ENCODE data around the gene AMT. TPM values are rescaled to one million over a fixed set of nuclear protein-coding genes. Genes with fewer than 3 reads are reported as not detected.
A peak's percentile ranks its signal among the peaks of the same experiment; 100 is the strongest.
"Not testable (repeated sequence)": the region's sequence is repeated elsewhere in the genome, so short reads cannot be mapped to it uniquely, and the experiment has no call there.

The AMT gene
- total RNA-seq, 1 experiment from 2014 or later = 0.06 TPM

GRCh38 chr3:49424816-49425215, 2.5 kb upstream of the AMT start:
- DNase-seq (ENCODE audit: low read depth) = no peak

- DNase-seq (ENCODE audit: low read depth) = no peak
Measured at GRCh38 chr3:49421890-49422378, 339 bp downstream of the AMT start.

GRCh38 chr3:49417516-49418120, 4.7 kb downstream of the AMT start:
- no peak for DNase-seq (ENCODE audit: low read depth)

GRCh38 chr3:49416867-49417266, 5.4 kb downstream of the AMT start:
- DNase-seq (ENCODE audit: low read depth) = no peak

GRCh38 chr3:49415931-49416601, 6.2 kb downstream of the AMT start:
- DNase-seq (ENCODE audit: low read depth) = no peak

GRCh38 chr3:49414753-49415152, 7.5 kb downstream of the AMT start:
- DNase-seq (ENCODE audit: low read depth) = no peak

- DNase-seq (ENCODE audit: low read depth) = no peak
Measured at GRCh38 chr3:49413338-49413734, 8.9 kb downstream of the AMT start.

GRCh38 chr3:49412632-49413337, 9.5 kb downstream of the AMT start:
- DNase-seq (ENCODE audit: low read depth) = no peak

GRCh38 chr3:49411968-49412631, 10.2 kb downstream of the AMT start, which contains the start of the genes RHOA and TCTA:
TSS of gene RHOA (minus strand) at chr3:49411976. CDS start at chr3:49375589, 36,387 bp downstream.
TSS of gene TCTA (plus strand) at chr3:49412423. CDS start at chr3:49412427, 4 bp downstream.
- DNase-seq (ENCODE audit: low read depth) = peak; percentile 98

- peak; percentile 43 for DNase-seq (ENCODE audit: low read depth)
Measured at GRCh38 chr3:49411535-49411967, 10.7 kb downstream of the AMT start.

GRCh38 chr3:49410846-49411534, 11.3 kb downstream of the AMT start:
- no peak for DNase-seq (ENCODE audit: low read depth)

GRCh38 chr3:49410066-49410845, 12.0 kb downstream of the AMT start:
- no peak for DNase-seq (ENCODE audit: low read depth)

GRCh38 chr3:49406571-49407565, 15.4 kb downstream of the AMT start:
- no peak for DNase-seq (ENCODE audit: low read depth)

GRCh38 chr3:49405570-49405969, 16.7 kb downstream of the AMT start:
- DNase-seq (ENCODE audit: low read depth) = not testable (repeated sequence)

- no peak for DNase-seq (ENCODE audit: low read depth)
Measured at GRCh38 chr3:49403891-49404290, 18.4 kb downstream of the AMT start.

- no peak for DNase-seq (ENCODE audit: low read depth)
Measured at GRCh38 chr3:49401766-49402165, 20.5 kb downstream of the AMT start.

GRCh38 chr3:49399461-49399860, 22.8 kb downstream of the AMT start:
- no peak for DNase-seq (ENCODE audit: low read depth)

- DNase-seq (ENCODE audit: low read depth) = no peak
Measured at GRCh38 chr3:49397470-49397869, 24.8 kb downstream of the AMT start.

GRCh38 chr3:49391310-49391709, 31.0 kb downstream of the AMT start:
- DNase-seq (ENCODE audit: low read depth) = not testable (repeated sequence)
